ENCODE data around the gene OTUB2. TPM values are rescaled to one million over a fixed set of nuclear protein-coding genes. Genes with fewer than 3 reads are reported as not detected.
A peak's percentile ranks its signal among the peaks of the same experiment; 100 is the strongest.

The OTUB2 gene
- total RNA-seq, 1 experiment from 2014 or later: 1.2 TPM

- H3K4me3 Mint-ChIP-seq (ENCODE audit: unreplicated experiment): no peak overlapping the region
- CTCF ChIA-PET: no interaction called here
These were observed 1.6 kb upstream of the OTUB2 start for GRCh38 chr14:94024549-94024948.

GRCh38 chr14:94025720-94026119 lies 420 bp upstream of the OTUB2 start:
- Histone ChIP-seq H3K4me1 (peaks cover 11% of the 10 kb centered on the region; the same call in 1 of the 2 replicates), H3K9me3 (no peaks in the 10 kb centered on the region), H3K27me3 (replicated peaks; ENCODE audit: control insufficient read depth, insufficient read depth, low read length) (no peaks in the 10 kb centered on the region), H3K4me3 (ENCODE audit: low read depth, low read length) (0 out of 2 replicates have a peak overlapping the region, but pooled peaks have one; percentile 11), H3K36me3 (ENCODE audit: control insufficient read depth, insufficient read depth, low read length) (no peaks in the 10 kb centered on the region)
- ChIA-PET POLR2A (no interaction called here), CTCF (interaction anchor here (0.6 to 1.2 kb wide), 2 partner anchors 11 to 155 kb away, joined by 3 to 8 read pairs; no protein-coding TSS in a partner anchor)
- Mint-ChIP-seq H3K4me1 (ENCODE audit: low read depth, unreplicated experiment) (peaks cover 14% of the 10 kb centered on the region), H3K27ac (ENCODE audit: unreplicated experiment) (no peak overlapping the region), H3K9me3 (ENCODE audit: unreplicated experiment) (no peaks in the 10 kb centered on the region), H3K36me3 (ENCODE audit: insufficient read depth, unreplicated experiment) (no peaks in the 10 kb centered on the region), H3K4me3 (ENCODE audit: unreplicated experiment) (peak overlapping the region; percentile 69), H3K27me3 (ENCODE audit: insufficient read depth, unreplicated experiment) (no peaks in the 10 kb centered on the region)
- intact Hi-C loops (cut with micrococcal nuclease; ENCODE audit: unreplicated experiment): no loop called here
- no peak for DNase-seq
- TF ChIP-seq CTCF (IDR thresholded peaks at IDR 0.05; ENCODE audit: insufficient read depth in 1 of 2, low read depth in 1 of 2, low read length in 1 of 2, severe bottlenecking in 1 of 2, unreplicated experiment in 1 of 2): no peak
- no TSS peak for BruUV-seq (replicated peaks)

More at GRCh38 chr14:94024549-94024948, 1.6 kb upstream of the OTUB2 start:
- H3K27me3 ChIP-seq (replicated peaks; ENCODE audit: control insufficient read depth, insufficient read depth, low read length): no peaks in the 10 kb centered on the region
- Mint-ChIP-seq H3K27me3 (ENCODE audit: insufficient read depth, unreplicated experiment) (no peaks in the 10 kb centered on the region), H3K9me3 (ENCODE audit: unreplicated experiment) (no peaks in the 10 kb centered on the region), H3K4me1 (ENCODE audit: low read depth, unreplicated experiment) (peaks cover 18% of the 10 kb centered on the region), H3K36me3 (ENCODE audit: insufficient read depth, unreplicated experiment) (no peaks in the 10 kb centered on the region), H3K27ac (ENCODE audit: unreplicated experiment) (no peak overlapping the region)
- BruUV-seq (replicated peaks): no TSS peak
- H3K9me3 ChIP-seq: no peaks in the 10 kb centered on the region
- no peak overlapping the region for H3K4me3 ChIP-seq (ENCODE audit: low read depth, low read length)
- intact Hi-C loops (cut with micrococcal nuclease; ENCODE audit: unreplicated experiment): no loop called here
- H3K4me1 ChIP-seq: peaks cover 11% of the 10 kb centered on the region; the same call in 1 of the 2 replicates
- no peak for DNase-seq
- H3K36me3 ChIP-seq (ENCODE audit: control insufficient read depth, insufficient read depth, low read length): no peaks in the 10 kb centered on the region
- POLR2A ChIA-PET: no interaction called here
- no peak for TF ChIP-seq CTCF (IDR thresholded peaks at IDR 0.05; ENCODE audit: insufficient read depth in 1 of 2, low read depth in 1 of 2, low read length in 1 of 2, severe bottlenecking in 1 of 2, unreplicated experiment in 1 of 2)

- H3K36me3 Mint-ChIP-seq (ENCODE audit: insufficient read depth, unreplicated experiment): no peaks in the 10 kb centered on the region
- Histone ChIP-seq H3K9me3 (no peaks in the 10 kb centered on the region), H3K4me1 (peaks cover 11% of the 10 kb centered on the region; the same call in 1 of the 2 replicates), H3K4me3 (ENCODE audit: low read depth, low read length) (peak overlapping the region; percentile 71), H3K27me3 (replicated peaks; ENCODE audit: control insufficient read depth, insufficient read depth, low read length) (no peaks in the 10 kb centered on the region), H3K36me3 (ENCODE audit: control insufficient read depth, insufficient read depth, low read length) (no peaks in the 10 kb centered on the region)
- H3K27ac Mint-ChIP-seq (ENCODE audit: unreplicated experiment): no peak overlapping the region
- no peaks in the 10 kb centered on the region for H3K9me3 Mint-ChIP-seq (ENCODE audit: unreplicated experiment)
- peaks cover 10% of the 10 kb centered on the region for H3K4me1 Mint-ChIP-seq (ENCODE audit: low read depth, unreplicated experiment)
- BruUV-seq (replicated peaks): no TSS peak
- intact Hi-C loops (cut with micrococcal nuclease; ENCODE audit: unreplicated experiment): no loop called here
- TF ChIP-seq CTCF (IDR thresholded peaks at IDR 0.05; ENCODE audit: insufficient read depth in 1 of 2, low read depth in 1 of 2, low read length in 1 of 2, severe bottlenecking in 1 of 2, unreplicated experiment in 1 of 2): no peak
- POLR2A ChIA-PET: no interaction called here
- no peaks in the 10 kb centered on the region for H3K27me3 Mint-ChIP-seq (ENCODE audit: insufficient read depth, unreplicated experiment)
- peak overlapping the region; percentile 69 for H3K4me3 Mint-ChIP-seq (ENCODE audit: unreplicated experiment)
- no peak for DNase-seq
- CTCF ChIA-PET: interaction anchor here (1.1 kb wide), 1 partner anchor 9 kb away, joined by 3 read pairs; no protein-coding TSS in a partner anchor
These were observed 839 bp downstream of the OTUB2 start for GRCh38 chr14:94026889-94027469.
